Osteocyte (in vitro differentiated cells): Measurements from ENCODE around the gene EXT2. TPM values are rescaled to one million over a fixed set of nuclear protein-coding genes. Genes with fewer than 3 reads are reported as not detected.

Experiments used
- DNase-seq: peaks from one replicate; pipeline ENCODE4 v3.0.0; 2021; ENCODE audit warnings: mixed read lengths; ENCODE audit not compliant: unreplicated experiment; ENCODE audit errors: extremely low spot score
- H3K27ac Mint-ChIP-seq: one replicate; pipeline ENCODE4 v1.8.0; 2021; ENCODE audit warnings: mild to moderate bottlenecking, mixed read lengths; ENCODE audit not compliant: unreplicated experiment
- H3K27me3 Mint-ChIP-seq: one replicate; pipeline ENCODE4 v1.8.0; 2021; ENCODE audit warnings: mixed read lengths; ENCODE audit not compliant: unreplicated experiment
- H3K36me3 Mint-ChIP-seq: one replicate; pipeline ENCODE4 v1.8.0; 2021; ENCODE audit warnings: mixed read lengths; ENCODE audit not compliant: unreplicated experiment
- H3K4me1 Mint-ChIP-seq: one replicate; pipeline ENCODE4 v1.8.0; 2021; ENCODE audit warnings: mixed read lengths; ENCODE audit not compliant: unreplicated experiment
- H3K4me3 Mint-ChIP-seq: one replicate; pipeline ENCODE4 v1.8.0; 2021; ENCODE audit warnings: mild to moderate bottlenecking, moderate library complexity, mixed read lengths; ENCODE audit not compliant: unreplicated experiment
- H3K9me3 Mint-ChIP-seq: one replicate; pipeline ENCODE4 v1.8.0; 2021; ENCODE audit warnings: mixed read lengths; ENCODE audit not compliant: unreplicated experiment
- total RNA-seq: library from RNA; stranded (reverse); gene quantifications from 2 replicates; pipeline ENCODE4 v1.2.1, GENCODE V29; 2021
- TF ChIP-seq, protein P1 (sequence below): fragments of 200-600 bp; sonication (generic); IDR thresholded peaks from 2 replicates; pipeline ENCODE4 v1.5.0; 2021; ENCODE audit warnings: antibody characterized with exemption, mild to moderate bottlenecking, moderate library complexity

Gene EXT2
- total RNA-seq, 1 donor from 2014 or later, result 102 TPM

DNA sequence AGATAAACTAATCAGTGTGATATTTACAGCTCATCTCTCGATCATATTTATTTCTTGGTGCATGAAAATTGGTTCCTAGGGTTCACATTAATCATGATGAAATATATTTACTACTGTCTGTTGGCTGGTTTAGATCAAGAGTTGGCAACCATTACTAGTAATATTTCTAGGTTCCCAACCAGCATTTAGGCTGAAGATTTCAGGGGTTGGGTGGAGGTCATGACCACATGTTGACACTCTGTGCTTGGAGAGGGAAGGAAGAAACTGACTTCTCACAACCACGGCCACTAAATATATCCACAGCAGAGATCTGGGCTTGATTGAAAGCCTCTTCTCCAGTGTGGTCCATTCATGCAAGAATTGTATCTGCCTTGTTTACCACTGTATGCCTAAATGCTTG is 126.5 kb downstream of the EXT2 start:
- no peak for DNase-seq
- no peak overlapping the region for H3K4me3 Mint-ChIP-seq
- H3K27me3 Mint-ChIP-seq, result no peaks in the 10 kb centered on the region
- TF ChIP-seq, protein P1, sequence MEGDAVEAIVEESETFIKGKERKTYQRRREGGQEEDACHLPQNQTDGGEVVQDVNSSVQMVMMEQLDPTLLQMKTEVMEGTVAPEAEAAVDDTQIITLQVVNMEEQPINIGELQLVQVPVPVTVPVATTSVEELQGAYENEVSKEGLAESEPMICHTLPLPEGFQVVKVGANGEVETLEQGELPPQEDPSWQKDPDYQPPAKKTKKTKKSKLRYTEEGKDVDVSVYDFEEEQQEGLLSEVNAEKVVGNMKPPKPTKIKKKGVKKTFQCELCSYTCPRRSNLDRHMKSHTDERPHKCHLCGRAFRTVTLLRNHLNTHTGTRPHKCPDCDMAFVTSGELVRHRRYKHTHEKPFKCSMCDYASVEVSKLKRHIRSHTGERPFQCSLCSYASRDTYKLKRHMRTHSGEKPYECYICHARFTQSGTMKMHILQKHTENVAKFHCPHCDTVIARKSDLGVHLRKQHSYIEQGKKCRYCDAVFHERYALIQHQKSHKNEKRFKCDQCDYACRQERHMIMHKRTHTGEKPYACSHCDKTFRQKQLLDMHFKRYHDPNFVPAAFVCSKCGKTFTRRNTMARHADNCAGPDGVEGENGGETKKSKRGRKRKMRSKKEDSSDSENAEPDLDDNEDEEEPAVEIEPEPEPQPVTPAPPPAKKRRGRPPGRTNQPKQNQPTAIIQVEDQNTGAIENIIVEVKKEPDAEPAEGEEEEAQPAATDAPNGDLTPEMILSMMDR, result no peak
- H3K36me3 Mint-ChIP-seq, result peaks cover 8% of the 10 kb centered on the region
- H3K9me3 Mint-ChIP-seq, result no peaks in the 10 kb centered on the region
- peaks cover 7% of the 10 kb centered on the region for H3K4me1 Mint-ChIP-seq
- H3K27ac Mint-ChIP-seq, result no peak overlapping the region

DNA sequence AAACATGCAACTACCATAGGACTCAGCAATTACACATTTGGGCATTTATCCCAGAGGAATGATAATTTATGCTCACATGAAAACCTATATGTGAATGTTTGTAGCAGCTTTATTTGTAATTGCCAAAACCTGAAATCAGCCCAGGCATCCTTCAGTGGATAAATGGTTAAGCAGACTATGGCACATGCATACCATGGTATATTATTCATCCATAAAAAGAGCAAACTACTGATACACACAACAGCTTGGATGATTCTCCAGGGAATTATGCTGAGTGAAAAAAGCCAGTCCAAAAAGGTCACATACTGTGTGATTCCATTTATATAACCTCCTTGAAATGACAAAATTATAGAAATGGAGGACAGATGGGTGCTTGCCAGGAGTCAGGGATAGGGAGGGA is 127.8 kb downstream of the EXT2 start:
- Mint-ChIP-seq H3K4me1 (peaks cover 7% of the 10 kb centered on the region), H3K27ac (no peak overlapping the region), H3K36me3 (peaks cover 8% of the 10 kb centered on the region), H3K27me3 (no peaks in the 10 kb centered on the region), H3K9me3 (no peaks in the 10 kb centered on the region), H3K4me3 (no peak overlapping the region)
- TF ChIP-seq, protein P1, result no peak
- no peak for DNase-seq

DNA sequence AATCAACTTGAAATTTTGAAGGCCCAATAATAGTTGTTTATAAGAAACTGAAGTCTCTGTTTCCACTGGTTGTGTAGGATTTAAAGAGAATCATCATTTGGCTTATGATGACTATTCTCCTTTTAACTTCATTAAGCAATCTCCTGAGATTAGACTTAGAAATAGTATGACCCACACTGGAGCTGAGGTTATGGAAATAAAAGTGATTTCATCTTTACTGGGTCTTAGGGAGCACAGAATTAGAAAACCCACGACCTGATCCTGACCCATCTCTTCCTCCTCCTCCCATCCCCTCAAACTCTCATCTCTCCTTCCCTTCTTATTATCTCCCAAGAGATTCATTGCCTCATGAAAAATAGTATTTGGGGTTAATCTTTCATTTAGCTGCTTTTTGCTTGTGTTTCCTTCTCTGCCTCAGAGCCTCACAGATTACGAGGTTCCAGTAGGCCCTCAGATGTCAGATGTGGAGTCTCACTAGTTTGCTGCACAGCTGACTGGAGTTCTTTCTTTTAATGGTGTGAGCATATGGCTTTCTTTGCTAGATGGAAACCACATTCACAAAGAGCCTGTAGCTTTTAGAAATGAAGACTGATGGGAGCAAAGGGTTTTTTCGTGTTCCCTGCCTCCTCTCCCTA is 129.5 kb downstream of the EXT2 start:
- Mint-ChIP-seq H3K27ac (no peak overlapping the region), H3K27me3 (no peaks in the 10 kb centered on the region), H3K4me3 (no peak overlapping the region), H3K4me1 (peaks cover 18% of the 10 kb centered on the region), H3K36me3 (peaks cover 8% of the 10 kb centered on the region), H3K9me3 (no peaks in the 10 kb centered on the region)
- DNase-seq, result no peak
- TF ChIP-seq, protein P1, result no peak

DNA sequence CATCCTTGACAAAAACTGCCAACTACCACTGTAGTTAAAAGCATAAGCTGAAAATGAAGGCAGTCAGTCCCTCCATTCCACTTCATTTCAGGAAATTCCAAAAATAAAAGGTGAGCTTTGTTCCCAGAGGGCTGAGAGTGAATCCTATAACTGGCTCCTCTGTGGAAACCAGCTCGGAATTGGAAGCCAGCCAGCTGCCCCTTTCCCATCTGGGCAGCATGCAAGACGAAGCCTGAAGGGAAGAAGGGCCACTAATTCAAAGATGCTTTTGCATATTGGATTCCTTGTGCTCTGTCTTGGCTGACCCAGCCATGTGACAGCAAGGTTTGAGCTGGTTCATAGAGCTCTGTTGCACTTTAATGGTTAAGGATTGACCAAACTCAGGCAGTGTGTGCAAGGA is 131.0 kb downstream of the EXT2 start:
- peaks cover 14% of the 10 kb centered on the region for H3K4me1 Mint-ChIP-seq
- H3K4me3 Mint-ChIP-seq, result no peak overlapping the region

DNA sequence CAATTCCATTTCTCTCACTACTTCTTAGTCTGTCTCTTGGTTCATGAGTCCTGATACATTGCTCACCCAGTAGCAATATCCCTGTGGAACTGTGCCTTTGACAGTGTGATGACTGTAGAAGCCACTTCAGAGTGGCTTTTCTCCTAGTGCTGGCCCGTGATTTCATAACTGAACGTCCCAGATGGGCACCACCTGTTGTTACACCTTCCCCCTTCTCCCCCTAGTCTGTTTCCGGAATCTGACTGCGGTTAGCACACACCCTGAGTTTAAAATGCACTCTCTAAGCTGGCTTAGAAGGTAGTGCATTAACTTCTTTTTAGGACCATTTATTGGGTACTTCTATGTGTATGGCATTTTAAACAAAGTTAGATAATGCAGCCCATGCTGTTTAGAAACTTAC is 131.5 kb downstream of the EXT2 start:
- DNase-seq, result no peak
- no peaks in the 10 kb centered on the region for H3K9me3 Mint-ChIP-seq
- H3K4me1 Mint-ChIP-seq, result peaks cover 14% of the 10 kb centered on the region
- TF ChIP-seq, protein P1, result no peak
- peaks cover 4% of the 10 kb centered on the region for H3K36me3 Mint-ChIP-seq
- no peak overlapping the region for H3K27ac Mint-ChIP-seq
- H3K27me3 Mint-ChIP-seq, result no peaks in the 10 kb centered on the region
- no peak overlapping the region for H3K4me3 Mint-ChIP-seq

More for the DNA sequence above, 131.0 kb downstream of the EXT2 start:
- TF ChIP-seq, protein P1, result no peak
- Mint-ChIP-seq H3K36me3 (peaks cover 4% of the 10 kb centered on the region), H3K27me3 (no peaks in the 10 kb centered on the region), H3K9me3 (no peaks in the 10 kb centered on the region), H3K27ac (no peak overlapping the region)
- no peak for DNase-seq
